ENCODE results near the gene ERF. TPM values are rescaled to one million over a fixed set of nuclear protein-coding genes. Genes with fewer than 3 reads are reported as not detected.

The ERF gene
- total and polyA plus RNA-seq, 2 of the 8 experiments (the other 6 are each of a cell fraction or from before 2014, with no cell fraction given): 43.7 to 62.7 TPM

- peak within 1 kb of the TSS; percentile 89 for H3K56ac ChIP-seq (replicated peaks; ENCODE audit: insufficient read length, low read depth, low read length)
- CTCF ChIA-PET (ENCODE audit: partially characterized antibody): interaction anchor here (0.7 to 1.2 kb wide), 3 partner anchors 20 to 344 kb away, joined by 3 read pairs; no protein-coding TSS in a partner anchor
- H2BK5ac ChIP-seq (ENCODE audit: low read depth, low read length): peak within 1 kb of the TSS; percentile 84
- peaks cover 14 to 19% of the 10 kb centered on the region in 2 experiments for H4K20me1 ChIP-seq (replicated peaks in 1 of 2; ENCODE audit: control insufficient read depth in 1 of 2, insufficient read depth in 2 of 2, low read length in 2 of 2)
- peak within 1 kb of the TSS; percentile 81 for H4K8ac ChIP-seq (ENCODE audit: extremely low read depth, insufficient read depth, low read length)
- H3K18ac ChIP-seq (ENCODE audit: extremely low read depth, low read length): peak within 1 kb of the TSS; percentile 96
- H3K27me3 ChIP-seq (replicated peaks in 1 of 4; ENCODE audit: control insufficient read depth in 3 of 4, extremely low read depth in 1 of 4, insufficient read depth in 3 of 4, low read length in 3 of 4): no peaks in the 10 kb centered on the region
- H3K4me2 ChIP-seq (ENCODE audit: insufficient read depth in 1 of 2, low read depth in 2 of 2, low read length in 2 of 2): peak within 1 kb of the TSS; percentile 74 to 99
- H3K9me3 ChIP-seq (ENCODE audit: insufficient read depth in 2 of 2, low read depth in 1 of 2, low read length in 1 of 2): no peaks in the 10 kb centered on the region
- no peak within 1 kb of the TSS for H3K14ac ChIP-seq (ENCODE audit: insufficient read length)
- peaks cover 3 to 11% (median 8%) of the 10 kb centered on the region in 4 experiments; a peak in 6 of 7 replicates for H3K4me1 ChIP-seq (replicated peaks in 1 of 4; ENCODE audit: control insufficient read depth in 3 of 4, insufficient read depth in 4 of 4, low read length in 3 of 4)
- H3K27ac ChIP-seq (ENCODE audit: low read depth, low read length): peak within 1 kb of the TSS; percentile 76
- peak within 1 kb of the TSS; percentile 63; the same call in 1 of the 2 replicates for H2AFZ ChIP-seq (ENCODE audit: low read length)
- DNase-seq (ENCODE audit: low read depth in 1 of 2, low spot score in 2 of 2): peak; percentile 95 to 100
- H3K4me3 ChIP-seq (ENCODE audit: extremely low read depth in 1 of 4, insufficient read depth in 2 of 4, low read depth in 3 of 4, low read length in 4 of 4): peak within 1 kb of the TSS; percentile 76 to 96 (median 88)
- H3K79me1 ChIP-seq (ENCODE audit: low read depth, low read length): peaks cover 15% of the 10 kb centered on the region
- H2AK5ac ChIP-seq (ENCODE audit: low read depth, low read length): peak within 1 kb of the TSS; percentile 92; the same call in 1 of the 2 replicates
- H4K5ac ChIP-seq (ENCODE audit: insufficient read length, low read depth, low read length): peak within 1 kb of the TSS; percentile 90
- WGBS, 2 experiments (ENCODE audit: extremely low coverage in 1 of 2, insufficient coverage in 1 of 2, insufficient read length in 1 of 2, insufficient replicate concordance in 2 of 2, low coverage in 1 of 2, low lambda C conversion rate in 2 of 2, missing lambda C conversion rate in 1 of 2): 22% methylated on average over 56 of the region's 57 CpGs; no CpG with 5 or more reads in 1 of the 2 experiments
- peak within 1 kb of the TSS; percentile 84 for H2BK12ac ChIP-seq (ENCODE audit: low read depth, low read length)
- H2BK120ac ChIP-seq (replicated peaks; ENCODE audit: low read depth, low read length): no peak within 1 kb of the TSS
- peak within 1 kb of the TSS; percentile 38 to 82 (median 75) for H3K9ac ChIP-seq (replicated peaks in 1 of 4; ENCODE audit: extremely low read depth in 1 of 4, low read depth in 3 of 4, low read length in 3 of 4)
- H3K23me2 ChIP-seq (ENCODE audit: low read depth, low read length): peaks cover 18% of the 10 kb centered on the region; the same call in 1 of the 2 replicates
- peak within 1 kb of the TSS; percentile 80 for H3K4ac ChIP-seq (replicated peaks; ENCODE audit: insufficient read length, low read depth, low read length)
- H3K23ac ChIP-seq (ENCODE audit: insufficient read length): no peak within 1 kb of the TSS
- peak within 1 kb of the TSS; percentile 90 for H4K91ac ChIP-seq (replicated peaks; ENCODE audit: insufficient read length, low read length)
- POLR2A ChIA-PET (ENCODE audit: partially characterized antibody): interaction anchor here (0.9 to 1.8 kb wide), 12 partner anchors 10 to 206 kb away, joined by 3 to 6 read pairs (median 4); no protein-coding TSS in a partner anchor
- peak within 1 kb of the TSS; percentile 86; the same call in 1 of the 2 replicates for H2BK20ac ChIP-seq (ENCODE audit: low read length)
- peak; percentile 32 for FAIRE-seq
- H2BK15ac ChIP-seq (ENCODE audit: low read length): peak within 1 kb of the TSS; percentile 95
- H3K36me3 ChIP-seq (ENCODE audit: control insufficient read depth in 2 of 4, insufficient read depth in 4 of 4, low read length in 3 of 4): peaks cover 0 to 24% (median 7%) of the 10 kb centered on the region in 4 experiments; a peak in 6 of 8 replicates
- peaks cover 25 to 54% of the 10 kb centered on the region in 2 experiments for H3K79me2 ChIP-seq (ENCODE audit: control insufficient read depth in 1 of 2, insufficient read depth in 2 of 2, low read length in 2 of 2)
- TF ChIP-seq TBP (IDR thresholded peaks at IDR 0.05; ENCODE audit: low read depth, low read length) (0 out of 2 replicates have a peak, but pooled peaks have one; percentile 18), POLR2A (IDR thresholded peaks at IDR 0.05; ENCODE audit: control extremely low read depth in 1 of 2, low read depth in 2 of 2, low read length in 2 of 2) (peak in 1 of 2 experiments; percentile 58; a peak in 1 of 3 replicates), YY1 (IDR thresholded peaks at IDR 0.05; ENCODE audit: low read depth, low read length) (no peak), SP1 (IDR thresholded peaks at IDR 0.05; ENCODE audit: low read depth, low read length) (peak; percentile 7; the same call in 1 of the 2 replicates), PHF8 (conservative IDR thresholded peaks at IDR 0.05; ENCODE audit: low read depth, low read length) (peak; percentile 69; the same call in 1 of the 2 replicates), POLR2AphosphoS5 (IDR thresholded peaks at IDR 0.05; ENCODE audit: low read depth, low read length) (peak; percentile 62; the same call in 1 of the 2 replicates), TAF7 (optimal IDR thresholded peaks at IDR 0.05; ENCODE audit: borderline replicate concordance, low read depth, low read length) (peak; percentile 33), KDM4A (IDR thresholded peaks at IDR 0.05; ENCODE audit: low read depth, low read length, severe bottlenecking) (peak; percentile 26), TCF12 (IDR thresholded peaks at IDR 0.05; ENCODE audit: low read depth, low read length) (0 out of 2 replicates have a peak, but pooled peaks have one; percentile 74), JUN (IDR thresholded peaks at IDR 0.05; ENCODE audit: low read depth, low read length) (no peak), TEAD4 (IDR thresholded peaks at IDR 0.05; ENCODE audit: low read depth, low read length) (no peak)
Observed at GRCh38 chr19:42217520-42218437, 37.1 kb downstream of the ERF start, which contains the start of gene DEDD2. TSS of gene DEDD2 (minus strand) at chr19:42217677. CDS start at chr19:42217007, 670 bp downstream.
